ENCODE results near the gene DNAH7. TPM values are rescaled to one million over a fixed set of nuclear protein-coding genes. Genes with fewer than 3 reads are reported as not detected.

The DNAH7 gene
- total and polyA plus RNA-seq, 2 of the 8 experiments (the other 6 are each of a cell fraction or from before 2014, with no cell fraction given) = 0.07 to 0.08 TPM

- TF ChIP-seq CHD7 (IDR thresholded peaks at IDR 0.05; ENCODE audit: insufficient replicate concordance, low read length) = no peak
- no peak for TF ChIP-seq POLR2A (IDR thresholded peaks at IDR 0.05; ENCODE audit: control extremely low read depth in 1 of 2, low read depth in 2 of 2, low read length in 2 of 2)
- no peak for TF ChIP-seq GTF2F1 (IDR thresholded peaks at IDR 0.05; ENCODE audit: borderline replicate concordance, low read depth, low read length)
Observed at GRCh38 chr2:195716466-195716865, 352.2 kb downstream of the DNAH7 start (continued).
